ENCODE measurements around the gene ZNF473. TPM values are rescaled to one million over a fixed set of nuclear protein-coding genes. Genes with fewer than 3 reads are reported as not detected.
A peak's percentile ranks its signal among the peaks of the same experiment; 100 is the strongest.
"Not testable (repeated sequence)": the region's sequence is repeated elsewhere in the genome, so short reads cannot be mapped to it uniquely, and the experiment has no call there.

Gene ZNF473
- total RNA-seq, 1 donor from 2014 or later: 14.9 TPM

GRCh38 chr19:50050406-50051227 is 24.8 kb downstream of the ZNF473 start:
- DNase-seq: peak; percentile 83

GRCh38 chr19:50051228-50051895 is 25.6 kb downstream of the ZNF473 start:
- DNase-seq: peak; percentile 5

- no peak for DNase-seq
Observed at GRCh38 chr19:50051964-50052363, 26.2 kb downstream of the ZNF473 start.

GRCh38 chr19:50053119-50053518 is 27.3 kb downstream of the ZNF473 start:
- no peak for DNase-seq

- no peak for DNase-seq
Observed at GRCh38 chr19:50058425-50058824, 32.6 kb downstream of the ZNF473 start.

- no peak for DNase-seq
Observed at GRCh38 chr19:50059045-50059444, 33.2 kb downstream of the ZNF473 start.

GRCh38 chr19:50060107-50060506 is 34.3 kb downstream of the ZNF473 start:
- no peak for DNase-seq

- DNase-seq: no peak
Observed at GRCh38 chr19:50061650-50062049, 35.8 kb downstream of the ZNF473 start.

- no peak for DNase-seq
Observed at GRCh38 chr19:50065938-50066337, 40.1 kb downstream of the ZNF473 start.

GRCh38 chr19:50067575-50067974 is 41.8 kb downstream of the ZNF473 start:
- DNase-seq: no peak

- DNase-seq: not testable (repeated sequence)
Observed at GRCh38 chr19:50068382-50068781, 42.6 kb downstream of the ZNF473 start.

GRCh38 chr19:50075076-50075475 is 49.3 kb downstream of the ZNF473 start:
- DNase-seq: not testable (repeated sequence)

GRCh38 chr19:50075644-50076372 is 50.0 kb downstream of the ZNF473 start:
- not testable (repeated sequence) for DNase-seq

- not testable (repeated sequence) for DNase-seq
Observed at GRCh38 chr19:50076581-50077355, 51.0 kb downstream of the ZNF473 start.

GRCh38 chr19:50079014-50079413 is 53.2 kb downstream of the ZNF473 start:
- DNase-seq: not testable (repeated sequence)

- DNase-seq: not testable (repeated sequence)
Observed at GRCh38 chr19:50084440-50084839, 58.6 kb downstream of the ZNF473 start.

GRCh38 chr19:50087153-50087552 is 61.3 kb downstream of the ZNF473 start:
- DNase-seq: not testable (repeated sequence)

- not testable (repeated sequence) for DNase-seq
Observed at GRCh38 chr19:50090706-50091105, 64.9 kb downstream of the ZNF473 start.

GRCh38 chr19:50091786-50092185 is 66.0 kb downstream of the ZNF473 start:
- DNase-seq: not testable (repeated sequence)

- DNase-seq: not testable (repeated sequence)
Observed at GRCh38 chr19:50092597-50092996, 66.8 kb downstream of the ZNF473 start.

GRCh38 chr19:50097884-50098283 is 72.1 kb downstream of the ZNF473 start:
- DNase-seq: not testable (repeated sequence)

- DNase-seq: not testable (repeated sequence)
Observed at GRCh38 chr19:50098892-50099291, 73.1 kb downstream of the ZNF473 start.

All from tongue (tissue), 2 donors.